Naive B cell (primary cell): ENCODE data around the gene POLR2M. TPM values are rescaled to one million over a fixed set of nuclear protein-coding genes. Genes with fewer than 3 reads are reported as not detected.
A peak's percentile ranks its signal among the peaks of the same experiment; 100 is the strongest.

Experiments
- ATAC-seq, 2 donors: fragments of 150-1000 bp; cut with Tn5 transposase; 2 replicates each; pipeline ENCODE4 v1.10.0; 2021; ENCODE audit warnings: low read depth in 2 of 2, mild to moderate bottlenecking in 2 of 2, moderate library complexity in 2 of 2
- DNase-seq: peaks from one replicate; pipeline ENCODE4 v3.0.0; 2022
- H3K27ac Mint-ChIP-seq, 6 donors: one replicate each; pipeline ENCODE4 v1.8.0; 2020 to 2022; ENCODE audit warnings: mild to moderate bottlenecking in 6 of 6, mixed read lengths in 6 of 6, moderate library complexity in 5 of 6, inconsistent platforms in 2 of 6
- H3K27me3 Mint-ChIP-seq, 3 donors: one replicate each; pipeline ENCODE4 v1.8.0; 2021 to 2022; ENCODE audit warnings: mixed read lengths in 3 of 3, mild to moderate bottlenecking in 1 of 3
- H3K36me3 Mint-ChIP-seq, 2 donors: one replicate each; pipeline ENCODE4 v1.8.0; 2020 to 2022; ENCODE audit warnings: mixed read lengths in 2 of 2, inconsistent platforms in 1 of 2, mild to moderate bottlenecking in 1 of 2
- H3K4me1 Mint-ChIP-seq, 3 donors: one replicate each; pipeline ENCODE4 v1.8.0; 2020 to 2022; ENCODE audit warnings: mixed read lengths in 3 of 3, inconsistent platforms in 1 of 3, mild to moderate bottlenecking in 1 of 3, moderate library complexity in 1 of 3
- H3K4me3 Mint-ChIP-seq, 8 donors: one replicate each; pipeline ENCODE4 v1.8.0; 2020 to 2022; ENCODE audit warnings: mild to moderate bottlenecking in 8 of 8, mixed read lengths in 8 of 8, moderate library complexity in 8 of 8, inconsistent platforms in 2 of 8
- H3K9me3 Mint-ChIP-seq, 7 donors: one replicate each; pipeline ENCODE4 v1.8.0; 2020 to 2022; ENCODE audit warnings: mixed read lengths in 7 of 7, mild to moderate bottlenecking in 5 of 7, inconsistent platforms in 2 of 7, moderate library complexity in 1 of 7
- polyA plus RNA-seq, 6 donors: library from polyadenylated mRNA; unstranded; fragments of 300-500 nt; fragmentation: Illumina TruSeq; gene quantifications; one replicate each; pipeline ENCODE4 v1.2.3, GENCODE V29; 2021; ENCODE audit warnings: low read depth in 6 of 6

POLR2M gene
- polyA plus RNA-seq, 6 donors from 2014 or later = 62.5 to 75.8 (median 73.1) TPM

- peaks cover 5 to 7% of the 10 kb centered on the region in 2 donors for H3K36me3 Mint-ChIP-seq
- no peaks in the 10 kb centered on the region for H3K27me3 Mint-ChIP-seq
- peaks cover 0 to 7% (median 0%) of the 10 kb centered on the region in 7 donors for H3K9me3 Mint-ChIP-seq
- no peak overlapping the region for H3K4me3 Mint-ChIP-seq
- DNase-seq (peak; percentile 9), ATAC-seq (peak in 1 of 2 donors; percentile 30)
- no peaks in the 10 kb centered on the region for H3K4me1 Mint-ChIP-seq
- H3K27ac Mint-ChIP-seq = no peak overlapping the region
These were observed 26.2 kb downstream of the POLR2M start for GRCh38 chr15:57732526-57733331.

DNA sequence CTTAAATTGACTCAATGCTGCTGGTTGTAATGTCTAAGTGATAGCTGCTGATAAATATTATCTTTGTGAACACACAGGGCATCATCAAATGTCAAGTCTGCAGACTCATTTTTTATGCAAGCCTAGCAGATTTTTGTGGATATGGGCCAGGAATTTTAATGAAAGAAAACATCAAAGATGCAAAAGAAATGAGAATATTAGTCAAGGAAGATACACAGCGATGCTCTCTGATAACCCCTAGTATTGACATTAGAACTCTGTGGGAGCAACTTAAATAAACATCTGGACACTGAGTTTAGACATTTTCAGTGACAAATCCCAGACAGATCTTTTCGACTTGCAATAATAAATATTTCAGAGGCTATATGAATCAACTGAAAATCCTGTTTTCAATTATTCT, 28.3 kb downstream of the POLR2M start:
- peaks cover 0 to 8% (median 0%) of the 10 kb centered on the region in 7 donors for H3K9me3 Mint-ChIP-seq
- no peaks in the 10 kb centered on the region for H3K27me3 Mint-ChIP-seq
- H3K27ac Mint-ChIP-seq = no peak overlapping the region
- DNase-seq (no peak), ATAC-seq (no peak)
- peaks cover 5 to 7% of the 10 kb centered on the region in 2 donors for H3K36me3 Mint-ChIP-seq
- H3K4me3 Mint-ChIP-seq = no peak overlapping the region
- no peaks in the 10 kb centered on the region for H3K4me1 Mint-ChIP-seq

GRCh38 chr15:57735431-57735830, 28.9 kb downstream of the POLR2M start:
- Mint-ChIP-seq H3K4me1 (no peaks in the 10 kb centered on the region), H3K4me3 (no peak overlapping the region), H3K36me3 (peaks cover 5 to 7% of the 10 kb centered on the region in 2 donors), H3K27me3 (no peaks in the 10 kb centered on the region), H3K9me3 (peaks cover 0 to 8% (median 0%) of the 10 kb centered on the region in 7 donors), H3K27ac (no peak overlapping the region)
- ATAC-seq = no peak
- no peak for DNase-seq

GRCh38 chr15:57735891-57736290, 29.4 kb downstream of the POLR2M start:
- ATAC-seq (no peak), DNase-seq (no peak)
- no peak overlapping the region for H3K4me3 Mint-ChIP-seq
- peaks cover 0 to 8% (median 0%) of the 10 kb centered on the region in 7 donors for H3K9me3 Mint-ChIP-seq
- no peak overlapping the region for H3K27ac Mint-ChIP-seq
- H3K4me1 Mint-ChIP-seq = no peaks in the 10 kb centered on the region
- no peaks in the 10 kb centered on the region for H3K27me3 Mint-ChIP-seq
- peaks cover 5 to 7% of the 10 kb centered on the region in 2 donors for H3K36me3 Mint-ChIP-seq

GRCh38 chr15:57736591-57736990, 30.1 kb downstream of the POLR2M start:
- no peak overlapping the region for H3K27ac Mint-ChIP-seq
- ATAC-seq = no peak
- H3K4me3 Mint-ChIP-seq = no peak overlapping the region
- H3K4me1 Mint-ChIP-seq = no peaks in the 10 kb centered on the region
- H3K9me3 Mint-ChIP-seq = peaks cover 0 to 8% (median 0%) of the 10 kb centered on the region in 7 donors
- H3K27me3 Mint-ChIP-seq = no peaks in the 10 kb centered on the region
- H3K36me3 Mint-ChIP-seq = peaks cover 5 to 7% of the 10 kb centered on the region in 2 donors
- no peak for DNase-seq

GRCh38 chr15:57738734-57739237, 32.3 kb downstream of the POLR2M start:
- H3K27me3 Mint-ChIP-seq = no peaks in the 10 kb centered on the region
- no peak for ATAC-seq
- no peak overlapping the region for H3K4me3 Mint-ChIP-seq
- H3K9me3 Mint-ChIP-seq = peaks cover 0 to 8% (median 0%) of the 10 kb centered on the region in 7 donors
- H3K36me3 Mint-ChIP-seq = peaks cover 5 to 7% of the 10 kb centered on the region in 2 donors
- no peaks in the 10 kb centered on the region for H3K4me1 Mint-ChIP-seq
- H3K27ac Mint-ChIP-seq = no peak overlapping the region
- DNase-seq = no peak

GRCh38 chr15:57740048-57740447, 33.5 kb downstream of the POLR2M start:
- Mint-ChIP-seq H3K27ac (no peak overlapping the region), H3K4me1 (no peaks in the 10 kb centered on the region), H3K27me3 (no peaks in the 10 kb centered on the region), H3K9me3 (peaks cover 0 to 8% (median 0%) of the 10 kb centered on the region in 7 donors), H3K4me3 (no peak overlapping the region), H3K36me3 (peaks cover 6 to 7% of the 10 kb centered on the region in 2 donors)
- no peak for DNase-seq
- no peak for ATAC-seq

- Mint-ChIP-seq H3K4me3 (no peak overlapping the region), H3K27ac (no peak overlapping the region), H3K27me3 (peaks cover 0 to 9% (median 6%) of the 10 kb centered on the region in 3 donors), H3K4me1 (no peaks in the 10 kb centered on the region), H3K36me3 (peaks cover 7 to 13% of the 10 kb centered on the region in 2 donors), H3K9me3 (peaks cover 0 to 8% (median 3%) of the 10 kb centered on the region in 7 donors)
- ATAC-seq (no peak), DNase-seq (no peak)
These were observed 34.6 kb downstream of the POLR2M start for GRCh38 chr15:57741089-57741488.

DNA sequence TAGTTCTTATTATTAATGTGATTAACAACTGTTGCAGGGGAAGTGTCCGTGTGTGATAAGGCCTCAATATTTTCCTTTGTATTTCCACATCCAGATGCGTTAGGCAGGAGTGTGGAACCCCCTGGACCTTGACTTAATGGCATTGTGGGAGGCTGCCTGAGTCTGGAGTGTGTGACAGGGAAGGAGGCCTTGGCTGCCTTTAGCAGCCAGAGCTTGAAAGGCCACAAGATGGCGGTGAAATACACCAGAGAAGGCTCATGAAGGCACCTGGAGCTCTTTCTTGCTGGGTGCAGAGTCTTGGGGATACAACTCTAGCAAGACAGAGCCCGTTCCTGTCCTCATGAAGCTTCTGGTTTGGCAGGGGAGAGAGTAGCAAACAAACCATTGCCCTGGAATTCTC, 36.9 kb downstream of the POLR2M start:
- Mint-ChIP-seq H3K27ac (no peak overlapping the region), H3K27me3 (peaks cover 0 to 9% (median 6%) of the 10 kb centered on the region in 3 donors), H3K4me1 (peaks cover 0 to 10% (median 8%) of the 10 kb centered on the region in 3 donors), H3K4me3 (no peak overlapping the region), H3K36me3 (peaks cover 0 to 7% of the 10 kb centered on the region in 2 donors), H3K9me3 (peaks cover 0 to 4% (median 0%) of the 10 kb centered on the region in 7 donors)
- DNase-seq (no peak), ATAC-seq (no peak)

GRCh38 chr15:57746786-57747185, 40.3 kb downstream of the POLR2M start:
- Mint-ChIP-seq H3K4me1 (peaks cover 0 to 10% (median 8%) of the 10 kb centered on the region in 3 donors), H3K27me3 (peaks cover 0 to 12% (median 9%) of the 10 kb centered on the region in 3 donors), H3K9me3 (peaks cover 0 to 4% (median 0%) of the 10 kb centered on the region in 7 donors), H3K27ac (peak overlapping the region in 2 of 6 donors; percentile 24 to 63), H3K4me3 (peak overlapping the region in 5 of 8 donors; percentile 23 to 75 (median 55)), H3K36me3 (peaks cover 0 to 7% of the 10 kb centered on the region in 2 donors)
- ATAC-seq = no peak
- DNase-seq = no peak

GRCh38 chr15:57747206-57747896, 40.8 kb downstream of the POLR2M start:
- DNase-seq (no peak), ATAC-seq (peak in 1 of 2 donors; percentile 49)
- Mint-ChIP-seq H3K36me3 (peaks cover 0 to 7% of the 10 kb centered on the region in 2 donors), H3K9me3 (peaks cover 0 to 4% (median 0%) of the 10 kb centered on the region in 7 donors), H3K4me3 (peak overlapping the region in 5 of 8 donors; percentile 23 to 75 (median 55)), H3K4me1 (peaks cover 0 to 10% (median 8%) of the 10 kb centered on the region in 3 donors), H3K27me3 (peaks cover 0 to 12% (median 9%) of the 10 kb centered on the region in 3 donors), H3K27ac (peak overlapping the region in 2 of 6 donors; percentile 24 to 63)

DNA sequence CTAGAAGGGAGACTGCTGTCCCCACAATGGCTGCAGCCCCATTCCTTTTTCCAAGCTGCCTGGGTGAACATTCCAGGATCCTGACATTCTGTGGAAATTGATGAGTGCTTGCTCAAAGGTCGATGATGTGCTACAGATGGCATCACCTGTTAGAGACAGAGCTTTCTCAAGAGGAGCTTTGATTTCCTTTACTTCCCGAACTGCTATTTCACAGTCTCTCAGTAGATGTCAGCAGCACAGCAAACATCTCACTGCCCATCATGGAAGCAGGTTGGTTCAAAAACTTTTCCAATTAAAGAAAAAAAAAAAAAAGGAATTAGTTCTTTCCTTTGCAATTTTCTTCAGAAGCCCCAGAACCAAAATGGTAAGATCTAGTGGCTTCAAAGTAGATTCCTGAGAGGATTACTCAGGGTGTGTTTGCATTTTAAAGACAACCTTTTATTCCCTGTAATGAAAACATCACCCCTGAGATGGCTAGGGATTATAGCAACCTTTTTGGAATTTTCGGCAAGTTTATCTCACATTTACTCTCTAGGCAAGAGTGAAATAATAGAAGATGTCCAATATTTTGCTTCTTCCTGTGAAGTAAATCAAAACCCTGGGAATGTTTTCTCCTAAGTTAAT, 44.8 kb downstream of the POLR2M start:
- Mint-ChIP-seq H3K36me3 (no peaks in the 10 kb centered on the region), H3K27me3 (peaks cover 0 to 5% (median 0%) of the 10 kb centered on the region in 3 donors), H3K27ac (no peak overlapping the region), H3K4me3 (no peak overlapping the region), H3K4me1 (peaks cover 0 to 10% (median 8%) of the 10 kb centered on the region in 3 donors), H3K9me3 (no peaks in the 10 kb centered on the region)
- DNase-seq (no peak), ATAC-seq (no peak)

DNA sequence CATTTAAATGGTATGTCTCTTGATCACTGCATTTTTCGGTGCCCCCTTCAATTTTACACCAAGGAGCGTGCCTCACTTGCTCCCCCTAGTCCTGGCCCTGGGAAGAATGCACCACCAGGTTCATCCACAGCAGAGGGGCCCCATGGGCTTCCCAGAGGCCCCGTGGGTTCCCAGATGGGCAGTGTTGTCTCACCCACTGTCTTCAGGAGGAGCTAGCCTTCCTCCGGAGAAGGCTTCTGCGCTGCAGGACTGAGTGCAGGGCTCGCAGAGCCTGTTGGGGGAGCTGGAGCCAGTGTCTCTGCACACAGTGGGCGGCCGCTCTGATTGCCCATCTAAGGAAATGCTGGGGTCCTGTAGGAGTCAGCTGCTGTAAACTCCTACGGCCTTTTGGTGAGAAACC, 45.9 kb downstream of the POLR2M start:
- no peak overlapping the region for H3K4me3 Mint-ChIP-seq
- H3K27ac Mint-ChIP-seq = no peak overlapping the region
- ATAC-seq (no peak), DNase-seq (no peak)
- H3K27me3 Mint-ChIP-seq = peaks cover 0 to 5% (median 0%) of the 10 kb centered on the region in 3 donors
- H3K9me3 Mint-ChIP-seq = no peaks in the 10 kb centered on the region
- H3K36me3 Mint-ChIP-seq = no peaks in the 10 kb centered on the region
- no peaks in the 10 kb centered on the region for H3K4me1 Mint-ChIP-seq
